Measurements from ENCODE around the gene TANGO2.

The TANGO2 gene

GRCh38 chr22:19986410-19987341 is 34.2 kb upstream of the TANGO2 start:
- Histone ChIP-seq H3K9me3 (no peaks in the 10 kb centered on the region), H3K36me3 (peaks cover 37% of the 10 kb centered on the region), H3K4me1 (peaks cover 55% of the 10 kb centered on the region), H3K27me3 (no peaks in the 10 kb centered on the region), H3K4me3 (ENCODE audit: low read depth, low read length) (peak overlapping the region; percentile 83)
- peak; percentile 91 for DNase-seq
- no peak for TF ChIP-seq CTCF (IDR thresholded peaks at IDR 0.05; ENCODE audit: low read depth, low read length)

- Histone ChIP-seq H3K4me1 (peaks cover 65% of the 10 kb centered on the region), H3K9me3 (no peaks in the 10 kb centered on the region), H3K36me3 (peaks cover 27% of the 10 kb centered on the region), H3K27me3 (no peaks in the 10 kb centered on the region), H3K4me3 (ENCODE audit: low read depth, low read length) (no peak overlapping the region)
- TF ChIP-seq CTCF (IDR thresholded peaks at IDR 0.05; ENCODE audit: low read depth, low read length) = no peak
- peak; percentile 12 for DNase-seq
Measured at GRCh38 chr22:19987394-19988306, 33.3 kb upstream of the TANGO2 start.

- DNase-seq = no peak
- no peak for TF ChIP-seq CTCF (IDR thresholded peaks at IDR 0.05; ENCODE audit: low read depth, low read length)
- H3K4me3 ChIP-seq (ENCODE audit: low read depth, low read length) = no peak overlapping the region
- peaks cover 69% of the 10 kb centered on the region for H3K4me1 ChIP-seq
- no peaks in the 10 kb centered on the region for H3K27me3 ChIP-seq
- H3K36me3 ChIP-seq = peaks cover 20% of the 10 kb centered on the region
- H3K9me3 ChIP-seq = no peaks in the 10 kb centered on the region
Measured at GRCh38 chr22:19988331-19988808, 32.5 kb upstream of the TANGO2 start.

GRCh38 chr22:19988965-19989724 is 31.8 kb upstream of the TANGO2 start:
- H3K27me3 ChIP-seq = no peaks in the 10 kb centered on the region
- no peak for DNase-seq
- no peak for TF ChIP-seq CTCF (IDR thresholded peaks at IDR 0.05; ENCODE audit: low read depth, low read length)
- no peaks in the 10 kb centered on the region for H3K9me3 ChIP-seq
- peaks cover 15% of the 10 kb centered on the region for H3K36me3 ChIP-seq
- H3K4me1 ChIP-seq = peaks cover 61% of the 10 kb centered on the region
- H3K4me3 ChIP-seq (ENCODE audit: low read depth, low read length) = no peak overlapping the region

- TF ChIP-seq CTCF (IDR thresholded peaks at IDR 0.05; ENCODE audit: low read depth, low read length) = no peak
- H3K36me3 ChIP-seq = peaks cover 11% of the 10 kb centered on the region
- DNase-seq = no peak
- peaks cover 56% of the 10 kb centered on the region for H3K4me1 ChIP-seq
- H3K4me3 ChIP-seq (ENCODE audit: low read depth, low read length) = no peak overlapping the region
- H3K27me3 ChIP-seq = no peaks in the 10 kb centered on the region
- no peaks in the 10 kb centered on the region for H3K9me3 ChIP-seq
Measured at GRCh38 chr22:19989725-19990067, 31.2 kb upstream of the TANGO2 start.
